C4-2B (cell line): ENCODE results near the gene GPR68.

ENCODE experiments used
- ZFX ChIP-seq: fragments of 450-650 bp; IDR thresholded peaks from 2 replicates; pipeline ENCODE4 v1.6.1; 2017
- TF ChIP-seq, protein P1 (sequence below): fragments of 450-650 bp; conservative IDR thresholded peaks from 2 replicates; pipeline ENCODE4 v1.5.1; 2017; ENCODE audit warnings: mild to moderate bottlenecking

DNA sequence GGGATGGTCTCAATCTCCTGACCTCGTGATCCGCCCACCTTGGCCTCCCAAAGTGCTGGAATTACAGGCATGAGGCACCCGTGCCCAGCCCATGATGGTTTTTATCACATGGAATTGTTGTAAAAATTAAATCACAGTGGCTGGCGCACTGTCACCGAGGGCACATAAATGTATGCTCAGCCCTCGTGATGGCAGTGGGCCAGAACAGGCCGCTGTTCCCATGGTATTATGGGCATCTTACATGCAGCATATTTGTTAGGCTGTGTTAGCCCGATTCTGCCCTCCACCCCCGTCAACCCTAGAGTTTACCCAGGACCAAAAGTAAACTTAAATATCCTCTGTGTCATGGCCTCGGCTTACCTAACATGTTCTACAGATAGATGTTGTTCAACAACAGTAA lies 48.6 kb downstream of the GPR68 start:
- TF ChIP-seq, protein P1, sequence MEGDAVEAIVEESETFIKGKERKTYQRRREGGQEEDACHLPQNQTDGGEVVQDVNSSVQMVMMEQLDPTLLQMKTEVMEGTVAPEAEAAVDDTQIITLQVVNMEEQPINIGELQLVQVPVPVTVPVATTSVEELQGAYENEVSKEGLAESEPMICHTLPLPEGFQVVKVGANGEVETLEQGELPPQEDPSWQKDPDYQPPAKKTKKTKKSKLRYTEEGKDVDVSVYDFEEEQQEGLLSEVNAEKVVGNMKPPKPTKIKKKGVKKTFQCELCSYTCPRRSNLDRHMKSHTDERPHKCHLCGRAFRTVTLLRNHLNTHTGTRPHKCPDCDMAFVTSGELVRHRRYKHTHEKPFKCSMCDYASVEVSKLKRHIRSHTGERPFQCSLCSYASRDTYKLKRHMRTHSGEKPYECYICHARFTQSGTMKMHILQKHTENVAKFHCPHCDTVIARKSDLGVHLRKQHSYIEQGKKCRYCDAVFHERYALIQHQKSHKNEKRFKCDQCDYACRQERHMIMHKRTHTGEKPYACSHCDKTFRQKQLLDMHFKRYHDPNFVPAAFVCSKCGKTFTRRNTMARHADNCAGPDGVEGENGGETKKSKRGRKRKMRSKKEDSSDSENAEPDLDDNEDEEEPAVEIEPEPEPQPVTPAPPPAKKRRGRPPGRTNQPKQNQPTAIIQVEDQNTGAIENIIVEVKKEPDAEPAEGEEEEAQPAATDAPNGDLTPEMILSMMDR, result no peak
- TF ChIP-seq ZFX, result no peak
